ENCODE results near the gene SLC4A1AP.

SLC4A1AP gene

GRCh38 chr2:27703638-27704341 is 40.1 kb downstream of the SLC4A1AP start:
- in situ Hi-C loops (cut with MboI; ENCODE audit: low pct_unique_long_range_greater_than_20kb, low sequenced_read_pairs, unreplicated experiment) = no loop called here
- TF ChIP-seq, protein P1, sequence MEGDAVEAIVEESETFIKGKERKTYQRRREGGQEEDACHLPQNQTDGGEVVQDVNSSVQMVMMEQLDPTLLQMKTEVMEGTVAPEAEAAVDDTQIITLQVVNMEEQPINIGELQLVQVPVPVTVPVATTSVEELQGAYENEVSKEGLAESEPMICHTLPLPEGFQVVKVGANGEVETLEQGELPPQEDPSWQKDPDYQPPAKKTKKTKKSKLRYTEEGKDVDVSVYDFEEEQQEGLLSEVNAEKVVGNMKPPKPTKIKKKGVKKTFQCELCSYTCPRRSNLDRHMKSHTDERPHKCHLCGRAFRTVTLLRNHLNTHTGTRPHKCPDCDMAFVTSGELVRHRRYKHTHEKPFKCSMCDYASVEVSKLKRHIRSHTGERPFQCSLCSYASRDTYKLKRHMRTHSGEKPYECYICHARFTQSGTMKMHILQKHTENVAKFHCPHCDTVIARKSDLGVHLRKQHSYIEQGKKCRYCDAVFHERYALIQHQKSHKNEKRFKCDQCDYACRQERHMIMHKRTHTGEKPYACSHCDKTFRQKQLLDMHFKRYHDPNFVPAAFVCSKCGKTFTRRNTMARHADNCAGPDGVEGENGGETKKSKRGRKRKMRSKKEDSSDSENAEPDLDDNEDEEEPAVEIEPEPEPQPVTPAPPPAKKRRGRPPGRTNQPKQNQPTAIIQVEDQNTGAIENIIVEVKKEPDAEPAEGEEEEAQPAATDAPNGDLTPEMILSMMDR (IDR thresholded peaks at IDR 0.05; ENCODE audit: extremely low read depth, insufficient read depth, missing control alignments) = peak; percentile 89
- peak; percentile 65 for DNase-seq (ENCODE audit: low spot score)

- TF ChIP-seq, protein P1 (IDR thresholded peaks at IDR 0.05; ENCODE audit: extremely low read depth, insufficient read depth, missing control alignments) = no peak
- DNase-seq (ENCODE audit: low spot score) = no peak
- in situ Hi-C loops (cut with MboI; ENCODE audit: low pct_unique_long_range_greater_than_20kb, low sequenced_read_pairs, unreplicated experiment) = no loop called here
Observed at GRCh38 chr2:27704342-27704876, 40.7 kb downstream of the SLC4A1AP start.

GRCh38 chr2:27705851-27706622 is 42.3 kb downstream of the SLC4A1AP start:
- no peak for DNase-seq (ENCODE audit: low spot score)
- TF ChIP-seq, protein P1 (IDR thresholded peaks at IDR 0.05; ENCODE audit: extremely low read depth, insufficient read depth, missing control alignments) = no peak
- in situ Hi-C loops (cut with MboI; ENCODE audit: low pct_unique_long_range_greater_than_20kb, low sequenced_read_pairs, unreplicated experiment) = no loop called here

DNA sequence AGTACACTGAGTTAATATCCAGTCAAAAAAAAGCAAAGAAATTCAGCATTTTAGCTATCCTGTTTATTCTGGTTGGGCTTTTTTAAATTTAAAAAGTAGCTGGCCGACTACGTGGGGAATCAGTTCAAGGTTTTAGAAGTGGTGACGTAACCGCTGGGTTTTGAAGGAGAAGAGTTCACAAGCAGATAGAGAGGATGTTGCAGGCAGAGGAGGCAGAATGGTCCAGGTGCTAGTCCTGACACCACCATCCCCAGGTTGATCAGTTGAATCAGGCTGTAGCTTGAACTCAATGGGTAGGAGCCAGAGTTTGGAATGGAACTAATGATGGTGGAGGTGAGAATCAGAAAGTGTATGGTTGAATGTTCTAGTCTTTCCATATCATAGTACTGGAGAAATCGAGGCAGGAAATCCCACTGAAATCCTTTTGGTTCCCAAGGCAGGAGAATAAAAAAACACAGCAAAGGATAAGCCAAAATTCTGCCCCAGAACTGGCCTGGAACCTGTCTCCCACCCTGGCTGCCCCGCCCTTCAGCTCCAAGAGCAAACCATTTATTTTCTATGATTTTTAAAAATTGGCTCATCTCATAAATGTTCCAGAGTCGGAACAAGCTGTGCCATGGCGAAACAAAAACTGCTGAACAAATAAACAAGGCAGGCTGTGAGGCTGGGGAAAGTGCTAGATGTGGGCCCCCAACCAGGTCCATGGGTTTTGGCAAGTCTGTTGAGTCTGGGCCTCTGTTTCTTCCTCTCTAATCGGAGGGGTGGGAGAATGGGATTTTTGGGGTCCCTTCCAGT is 44.0 kb downstream of the SLC4A1AP start:
- TF ChIP-seq, protein P1 (IDR thresholded peaks at IDR 0.05; ENCODE audit: extremely low read depth, insufficient read depth, missing control alignments) = no peak
- DNase-seq (ENCODE audit: low spot score) = no peak
- in situ Hi-C loops (cut with MboI; ENCODE audit: low pct_unique_long_range_greater_than_20kb, low sequenced_read_pairs, unreplicated experiment) = no loop called here

- no peak for DNase-seq (ENCODE audit: low spot score)
- in situ Hi-C loops (cut with MboI; ENCODE audit: low pct_unique_long_range_greater_than_20kb, low sequenced_read_pairs, unreplicated experiment) = no loop called here
- TF ChIP-seq, protein P1 (IDR thresholded peaks at IDR 0.05; ENCODE audit: extremely low read depth, insufficient read depth, missing control alignments) = no peak
Observed at GRCh38 chr2:27708257-27708654, 44.6 kb downstream of the SLC4A1AP start.

- TF ChIP-seq, protein P1 (IDR thresholded peaks at IDR 0.05; ENCODE audit: extremely low read depth, insufficient read depth, missing control alignments) = no peak
- in situ Hi-C loops (cut with MboI; ENCODE audit: low pct_unique_long_range_greater_than_20kb, low sequenced_read_pairs, unreplicated experiment) = no loop called here
- DNase-seq (ENCODE audit: low spot score) = no peak
Observed at GRCh38 chr2:27708666-27709065, 45.0 kb downstream of the SLC4A1AP start.
